Mammary epithelial cell (primary cell): Measurements from ENCODE around the gene SLC25A44.
"Not testable (repeated sequence)": the region's sequence is repeated elsewhere in the genome, so short reads cannot be mapped to it uniquely, and the experiment has no call there.

Source experiments
- EZH2 ChIP-seq: IDR thresholded peaks from 2 replicates; pipeline ENCODE4 v1.6.1; 2012; ENCODE audit warnings: low read length, inconsistent platforms, borderline replicate concordance
- TF ChIP-seq, protein P1 (sequence below), 2 donors: IDR thresholded peaks in 1 of 2; conservative IDR thresholded peaks in 1 of 2; 2 replicates each; pipeline ENCODE4 v1.5.1; 2011 to 2012; ENCODE audit warnings: inconsistent platforms in 2 of 2, low read length in 2 of 2, mild to moderate bottlenecking in 2 of 2, control low read depth in 1 of 2, low read depth in 1 of 2; ENCODE audit not compliant: insufficient read depth in 1 of 2; ENCODE audit errors: extremely low read depth in 1 of 2

DNA sequence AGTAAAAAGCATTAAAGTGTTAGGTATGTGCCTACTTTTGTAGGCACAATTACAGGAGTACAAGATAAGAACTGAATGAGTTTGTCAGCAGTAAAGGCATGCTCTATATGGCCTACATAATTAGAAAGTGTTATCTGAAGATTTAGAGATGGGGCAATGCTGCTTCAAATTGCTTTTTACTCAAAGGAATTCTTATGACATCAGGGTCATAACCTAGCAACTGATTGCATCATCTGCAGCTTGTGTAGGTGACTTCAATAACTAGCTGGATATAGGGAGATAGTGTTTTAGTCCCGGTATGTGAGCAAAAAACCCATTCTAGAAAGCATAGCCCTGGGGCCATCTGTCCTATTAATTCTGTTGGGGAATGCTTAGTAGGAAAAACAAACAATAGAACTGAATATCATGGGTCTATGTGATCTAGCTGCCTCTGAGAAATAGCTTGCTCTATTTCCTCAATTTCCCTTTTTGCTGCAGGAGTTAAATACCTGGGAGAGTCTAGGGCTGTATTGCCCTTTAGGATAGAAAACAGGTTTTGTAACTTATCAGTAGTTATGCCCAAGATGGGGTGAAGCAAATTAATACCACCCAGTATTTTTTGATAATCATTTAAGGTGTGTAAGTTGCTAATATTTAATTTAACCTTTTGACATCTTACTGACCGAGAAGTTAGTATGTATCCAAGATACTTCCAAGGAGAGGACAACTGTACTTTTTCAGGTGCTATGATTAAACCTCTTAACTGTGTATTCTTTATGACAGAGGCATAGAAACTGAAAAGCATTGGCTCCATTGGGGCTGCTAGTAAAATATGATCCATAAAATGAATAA is 7.3 kb upstream of the SLC25A44 start:
- TF ChIP-seq, protein P1, sequence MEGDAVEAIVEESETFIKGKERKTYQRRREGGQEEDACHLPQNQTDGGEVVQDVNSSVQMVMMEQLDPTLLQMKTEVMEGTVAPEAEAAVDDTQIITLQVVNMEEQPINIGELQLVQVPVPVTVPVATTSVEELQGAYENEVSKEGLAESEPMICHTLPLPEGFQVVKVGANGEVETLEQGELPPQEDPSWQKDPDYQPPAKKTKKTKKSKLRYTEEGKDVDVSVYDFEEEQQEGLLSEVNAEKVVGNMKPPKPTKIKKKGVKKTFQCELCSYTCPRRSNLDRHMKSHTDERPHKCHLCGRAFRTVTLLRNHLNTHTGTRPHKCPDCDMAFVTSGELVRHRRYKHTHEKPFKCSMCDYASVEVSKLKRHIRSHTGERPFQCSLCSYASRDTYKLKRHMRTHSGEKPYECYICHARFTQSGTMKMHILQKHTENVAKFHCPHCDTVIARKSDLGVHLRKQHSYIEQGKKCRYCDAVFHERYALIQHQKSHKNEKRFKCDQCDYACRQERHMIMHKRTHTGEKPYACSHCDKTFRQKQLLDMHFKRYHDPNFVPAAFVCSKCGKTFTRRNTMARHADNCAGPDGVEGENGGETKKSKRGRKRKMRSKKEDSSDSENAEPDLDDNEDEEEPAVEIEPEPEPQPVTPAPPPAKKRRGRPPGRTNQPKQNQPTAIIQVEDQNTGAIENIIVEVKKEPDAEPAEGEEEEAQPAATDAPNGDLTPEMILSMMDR (conservative IDR thresholded peaks at IDR 0.05 in 1 of 2, IDR thresholded peaks at IDR 0.05 in 1 of 2; ENCODE audit: extremely low read depth in 1 of 2, insufficient read depth in 1 of 2, low read depth in 1 of 2, low read length in 2 of 2), result not testable (repeated sequence)
- TF ChIP-seq EZH2, result not testable (repeated sequence)
